PFSK-1 (cell line): ENCODE measurements around the gene WDR91.

Experiments used
- FOXP2 ChIP-seq: optimal IDR thresholded peaks from 2 replicates; pipeline ENCODE3; 2011; ENCODE audit warnings: borderline replicate concordance, control low read depth, inconsistent platforms; ENCODE audit not compliant: insufficient read depth; ENCODE audit errors: extremely low read length, extremely low read depth
- POLR2AphosphoS5 ChIP-seq: IDR thresholded peaks from 2 replicates; pipeline ENCODE4 v1.6.1; 2012; ENCODE audit warnings: low read depth, mild to moderate bottlenecking, control low read depth, low read length, moderate library complexity
- SIN3A ChIP-seq: IDR thresholded peaks from 2 replicates; pipeline ENCODE4 v1.6.1; 2012; ENCODE audit warnings: mild to moderate bottlenecking, low read length, moderate library complexity, borderline replicate concordance; ENCODE audit not compliant: insufficient read depth
- TAF1 ChIP-seq: IDR thresholded peaks from 2 replicates; pipeline ENCODE4 v1.6.1; 2012; ENCODE audit warnings: low read length, control low read depth, borderline replicate concordance; ENCODE audit not compliant: insufficient read depth

DNA sequence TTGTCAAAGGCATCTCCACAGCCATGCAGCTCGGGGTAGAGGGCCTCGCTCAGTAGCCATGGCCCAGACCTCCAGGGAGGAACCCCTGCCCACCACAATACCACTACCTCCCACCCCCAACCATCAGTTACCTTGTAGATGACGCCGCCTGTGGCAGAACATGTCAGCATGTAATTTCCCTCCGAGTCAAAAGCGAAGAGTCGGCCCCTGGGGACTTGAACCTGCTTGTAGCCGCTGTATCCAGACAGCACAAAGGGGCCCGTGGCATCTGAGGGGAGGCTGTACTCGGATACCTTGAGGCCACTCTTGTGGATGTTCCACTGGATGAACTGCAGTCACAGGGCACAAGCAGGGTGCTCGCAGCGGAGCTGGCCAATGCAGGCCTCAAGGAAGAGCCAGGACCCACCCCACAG lies 24.5 kb downstream of the WDR91 start:
- TF ChIP-seq POLR2AphosphoS5: no peak
- no peak for TF ChIP-seq TAF1
- no peak for TF ChIP-seq SIN3A
- TF ChIP-seq FOXP2: no peak
